Liver (tissue), 3 donors: ENCODE data around the gene SLC6A2.

ENCODE experiments used
- ATF3 ChIP-seq: IDR thresholded peaks from 2 replicates; pipeline ENCODE4 v1.6.1; 2016; ENCODE audit warnings: antibody characterized with exemption
- EGR1 ChIP-seq, 2 donors: IDR thresholded peaks; 2 replicates each; pipeline ENCODE4 v1.6.1; 2016 to 2018; ENCODE audit warnings: antibody characterized with exemption in 2 of 2, low read depth in 2 of 2
- FOXA1 ChIP-seq: IDR thresholded peaks from 2 replicates; pipeline ENCODE4 v1.6.1; 2016; ENCODE audit warnings: antibody characterized with exemption
- JUND ChIP-seq, 2 donors: IDR thresholded peaks; 2 replicates each; pipeline ENCODE4 v1.6.1; 2016; ENCODE audit warnings: antibody characterized with exemption in 2 of 2
- MAX ChIP-seq: IDR thresholded peaks from 2 replicates; pipeline ENCODE4 v1.6.1; 2016; ENCODE audit warnings: antibody characterized with exemption
- RAD21 ChIP-seq, 2 donors: IDR thresholded peaks; 2 replicates each; pipeline ENCODE4 v1.6.1; 2016; ENCODE audit warnings: antibody characterized with exemption in 2 of 2, mild to moderate bottlenecking in 2 of 2
- REST ChIP-seq: IDR thresholded peaks from 2 replicates; pipeline ENCODE4 v1.6.1; 2016; ENCODE audit warnings: antibody characterized with exemption, mild to moderate bottlenecking
- RXRA ChIP-seq, 2 donors: IDR thresholded peaks; 2 replicates each; pipeline ENCODE4 v1.6.1; 2017 to 2018; ENCODE audit warnings: antibody characterized with exemption in 2 of 2, mild to moderate bottlenecking in 1 of 2
- SP1 ChIP-seq: IDR thresholded peaks from 2 replicates; pipeline ENCODE4 v1.6.1; 2018; ENCODE audit warnings: antibody characterized with exemption, mild to moderate bottlenecking
- TAF1 ChIP-seq: conservative IDR thresholded peaks from 2 replicates; pipeline ENCODE4 v1.6.1; 2016; ENCODE audit warnings: antibody characterized with exemption, mild to moderate bottlenecking
- TF ChIP-seq, protein P1 (sequence below): fragments of 150-350 bp; IDR thresholded peaks from 2 replicates; pipeline ENCODE4 v1.5.1; 2017; ENCODE audit warnings: improper control_type of control experiment, low read depth, low read length; ENCODE audit not compliant: missing input control
- donor health status: healthy.
- donor health status: healthy.

GRCh38 chr16:55663765-55664677 is 8.2 kb downstream of the SLC6A2 start:
- TF ChIP-seq REST (no peak), ATF3 (no peak), SP1 (no peak), MAX (no peak), RXRA (IDR thresholded peaks at IDR 0.05) (no peak), TAF1 (no peak), JUND (IDR thresholded peaks at IDR 0.05) (no peak), RAD21 (IDR thresholded peaks at IDR 0.05) (no peak), EGR1 (IDR thresholded peaks at IDR 0.05; ENCODE audit: low read depth in 2 of 2) (no peak), FOXA1 (no peak)
- TF ChIP-seq, protein P1, sequence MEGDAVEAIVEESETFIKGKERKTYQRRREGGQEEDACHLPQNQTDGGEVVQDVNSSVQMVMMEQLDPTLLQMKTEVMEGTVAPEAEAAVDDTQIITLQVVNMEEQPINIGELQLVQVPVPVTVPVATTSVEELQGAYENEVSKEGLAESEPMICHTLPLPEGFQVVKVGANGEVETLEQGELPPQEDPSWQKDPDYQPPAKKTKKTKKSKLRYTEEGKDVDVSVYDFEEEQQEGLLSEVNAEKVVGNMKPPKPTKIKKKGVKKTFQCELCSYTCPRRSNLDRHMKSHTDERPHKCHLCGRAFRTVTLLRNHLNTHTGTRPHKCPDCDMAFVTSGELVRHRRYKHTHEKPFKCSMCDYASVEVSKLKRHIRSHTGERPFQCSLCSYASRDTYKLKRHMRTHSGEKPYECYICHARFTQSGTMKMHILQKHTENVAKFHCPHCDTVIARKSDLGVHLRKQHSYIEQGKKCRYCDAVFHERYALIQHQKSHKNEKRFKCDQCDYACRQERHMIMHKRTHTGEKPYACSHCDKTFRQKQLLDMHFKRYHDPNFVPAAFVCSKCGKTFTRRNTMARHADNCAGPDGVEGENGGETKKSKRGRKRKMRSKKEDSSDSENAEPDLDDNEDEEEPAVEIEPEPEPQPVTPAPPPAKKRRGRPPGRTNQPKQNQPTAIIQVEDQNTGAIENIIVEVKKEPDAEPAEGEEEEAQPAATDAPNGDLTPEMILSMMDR: no peak
